Naive B cell (primary cell): Measurements from ENCODE around the gene SFT2D3. TPM values are rescaled to one million over a fixed set of nuclear protein-coding genes. Genes with fewer than 3 reads are reported as not detected.
A peak's percentile ranks its signal among the peaks of the same experiment; 100 is the strongest.
"Not testable (repeated sequence)": the region's sequence is repeated elsewhere in the genome, so short reads cannot be mapped to it uniquely, and the experiment has no call there.

Source experiments
- ATAC-seq, 2 donors: fragments of 150-1000 bp; cut with Tn5 transposase; 2 replicates each; pipeline ENCODE4 v1.10.0; 2021; ENCODE audit warnings: low read depth in 2 of 2, mild to moderate bottlenecking in 2 of 2, moderate library complexity in 2 of 2
- DNase-seq: peaks from one replicate; pipeline ENCODE4 v3.0.0; 2022
- H3K27ac Mint-ChIP-seq, 6 donors: one replicate each; pipeline ENCODE4 v1.8.0; 2020 to 2022; ENCODE audit warnings: mild to moderate bottlenecking in 6 of 6, mixed read lengths in 6 of 6, moderate library complexity in 5 of 6, inconsistent platforms in 2 of 6
- H3K27me3 Mint-ChIP-seq, 3 donors: one replicate each; pipeline ENCODE4 v1.8.0; 2021 to 2022; ENCODE audit warnings: mixed read lengths in 3 of 3, mild to moderate bottlenecking in 1 of 3
- H3K36me3 Mint-ChIP-seq, 2 donors: one replicate each; pipeline ENCODE4 v1.8.0; 2020 to 2022; ENCODE audit warnings: mixed read lengths in 2 of 2, inconsistent platforms in 1 of 2, mild to moderate bottlenecking in 1 of 2
- H3K4me1 Mint-ChIP-seq, 3 donors: one replicate each; pipeline ENCODE4 v1.8.0; 2020 to 2022; ENCODE audit warnings: mixed read lengths in 3 of 3, inconsistent platforms in 1 of 3, mild to moderate bottlenecking in 1 of 3, moderate library complexity in 1 of 3
- H3K4me3 Mint-ChIP-seq, 8 donors: one replicate each; pipeline ENCODE4 v1.8.0; 2020 to 2022; ENCODE audit warnings: mild to moderate bottlenecking in 8 of 8, mixed read lengths in 8 of 8, moderate library complexity in 8 of 8, inconsistent platforms in 2 of 8
- H3K9me3 Mint-ChIP-seq, 7 donors: one replicate each; pipeline ENCODE4 v1.8.0; 2020 to 2022; ENCODE audit warnings: mixed read lengths in 7 of 7, mild to moderate bottlenecking in 5 of 7, inconsistent platforms in 2 of 7, moderate library complexity in 1 of 7
- polyA plus RNA-seq, 6 donors: library from polyadenylated mRNA; unstranded; fragments of 300-500 nt; fragmentation: Illumina TruSeq; gene quantifications; one replicate each; pipeline ENCODE4 v1.2.3, GENCODE V29; 2021; ENCODE audit warnings: low read depth in 6 of 6

The SFT2D3 gene
- polyA plus RNA-seq, 6 donors from 2014 or later = 0.28 to 3.0 (median 2.8) TPM; not detected in 1

DNA sequence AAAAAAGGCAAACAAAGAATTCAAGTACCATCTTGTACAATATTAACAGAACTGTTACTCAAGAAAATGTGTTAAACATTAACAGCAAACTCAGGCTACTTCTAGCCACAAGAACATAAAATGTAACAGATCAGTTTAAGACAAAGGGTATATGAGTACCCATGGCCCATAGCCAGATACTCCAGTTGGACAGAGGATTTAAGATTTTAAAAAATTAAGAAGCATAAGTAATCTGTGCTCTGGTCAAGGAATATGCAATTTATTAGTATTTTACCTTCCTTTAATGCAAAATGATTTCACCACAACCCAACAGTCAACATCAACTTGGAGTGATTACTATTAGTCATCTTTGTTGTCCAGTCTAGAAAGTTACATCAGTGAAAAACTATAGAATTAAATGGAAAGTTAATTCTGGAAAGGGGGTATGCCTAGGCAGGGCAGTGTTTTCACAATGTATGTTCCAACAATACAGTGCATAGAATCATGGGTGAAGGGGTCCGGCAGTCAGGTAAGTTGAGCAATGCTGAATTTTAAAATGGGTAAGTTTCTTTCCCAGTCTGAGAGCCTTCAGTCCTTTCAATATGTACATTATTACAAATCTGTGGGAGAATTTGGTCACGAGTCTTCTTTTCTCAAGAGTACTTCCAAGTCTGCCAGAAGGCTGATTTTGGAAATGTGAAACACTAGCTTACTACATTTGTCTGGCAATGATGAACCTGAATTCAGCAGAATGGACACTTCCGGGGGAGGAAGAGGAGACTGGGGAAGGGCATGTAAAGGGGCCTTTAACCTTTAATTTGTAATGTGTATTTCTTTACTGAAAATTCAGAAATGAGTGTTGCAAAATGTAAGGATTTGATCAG is 34.5 kb downstream of the SFT2D3 start:
- Mint-ChIP-seq H3K4me3 (no peak overlapping the region), H3K27ac (peak overlapping the region in 2 of 6 donors; percentile 73 to 80), H3K36me3 (peaks cover 0 to 7% of the 10 kb centered on the region in 2 donors), H3K4me1 (peaks cover 0 to under 1% (median 0%) of the 10 kb centered on the region in 3 donors), H3K9me3 (no peaks in the 10 kb centered on the region), H3K27me3 (no peaks in the 10 kb centered on the region)
- no peak for ATAC-seq
- no peak for DNase-seq

DNA sequence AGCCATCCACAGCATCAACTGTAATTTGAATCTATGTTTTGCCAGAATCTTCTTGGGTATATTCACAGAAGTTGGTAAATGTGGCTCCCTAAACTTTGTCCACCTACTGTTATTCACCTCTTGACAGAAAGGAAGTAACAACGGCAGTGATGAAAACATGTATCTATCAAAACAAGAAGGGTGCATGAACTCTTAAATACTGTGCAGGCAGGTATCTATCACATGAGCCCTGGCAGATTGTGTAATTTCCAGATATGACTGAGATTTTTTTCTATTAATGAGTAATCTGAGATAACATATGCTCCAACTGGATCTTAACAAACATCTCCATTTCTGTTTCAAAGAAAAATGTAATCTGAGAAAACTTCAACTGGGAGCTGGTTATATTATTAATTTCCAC is 36.6 kb downstream of the SFT2D3 start:
- ATAC-seq (no peak), DNase-seq (no peak)
- H3K27ac Mint-ChIP-seq = no peak overlapping the region
- H3K36me3 Mint-ChIP-seq = peaks cover 0 to 7% of the 10 kb centered on the region in 2 donors
- no peak overlapping the region for H3K4me3 Mint-ChIP-seq
- H3K9me3 Mint-ChIP-seq = no peaks in the 10 kb centered on the region
- H3K4me1 Mint-ChIP-seq = peaks cover 3 to 14% (median 6%) of the 10 kb centered on the region in 3 donors
- H3K27me3 Mint-ChIP-seq = no peaks in the 10 kb centered on the region

DNA sequence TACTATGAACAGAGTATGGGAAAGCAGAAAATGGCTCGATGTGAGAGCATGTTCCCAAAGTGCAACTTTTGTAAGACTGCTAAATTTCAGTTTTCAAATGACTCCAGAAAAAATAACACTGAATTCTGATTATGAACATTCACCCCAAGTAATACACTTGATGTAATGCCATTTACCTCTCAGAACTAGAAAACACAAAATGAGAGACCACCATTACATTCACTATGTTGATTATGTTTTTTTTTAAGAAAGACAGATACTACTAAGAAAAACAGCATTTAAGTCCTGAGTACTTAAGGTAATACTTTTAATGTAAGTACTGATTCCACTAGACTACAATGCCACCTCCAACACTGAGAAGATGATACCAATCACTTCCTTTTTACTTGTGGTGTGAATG is 38.5 kb downstream of the SFT2D3 start:
- Mint-ChIP-seq H3K9me3 (no peaks in the 10 kb centered on the region), H3K27ac (peak overlapping the region in 1 of 6 donors; percentile 82), H3K4me1 (peaks cover 3 to 14% (median 6%) of the 10 kb centered on the region in 3 donors), H3K36me3 (peaks cover 2 to 13% of the 10 kb centered on the region in 2 donors), H3K4me3 (no peak overlapping the region), H3K27me3 (no peaks in the 10 kb centered on the region)
- ATAC-seq = no peak
- DNase-seq = no peak

DNA sequence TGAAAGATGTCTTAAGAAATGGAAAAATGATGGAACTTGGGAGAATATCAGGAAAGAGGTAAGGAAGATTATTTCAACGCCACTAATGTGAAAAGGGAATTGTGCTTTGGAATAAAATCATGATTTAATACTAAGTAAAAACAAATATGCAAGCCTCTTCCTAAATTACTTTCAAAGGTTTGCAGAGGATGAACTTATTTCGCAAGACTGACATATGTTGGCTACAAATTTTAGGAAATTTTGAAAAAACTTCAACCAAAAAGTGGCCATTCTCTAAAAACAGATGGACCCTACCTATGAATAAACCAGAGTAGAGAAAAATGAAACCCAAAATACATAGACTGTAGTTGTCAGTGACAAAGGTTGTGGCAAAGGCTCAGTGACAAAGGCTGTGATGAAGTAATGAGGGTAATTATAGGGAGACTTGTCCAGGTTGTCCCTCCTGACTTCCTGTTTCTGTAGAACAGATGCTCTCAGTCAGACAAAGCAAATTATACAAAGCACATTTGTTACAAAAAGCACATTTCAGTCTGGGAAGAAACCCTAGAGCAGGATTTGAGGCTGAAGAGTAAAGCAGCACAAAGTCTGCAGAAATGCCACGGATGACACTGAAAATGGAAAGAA is 39.5 kb downstream of the SFT2D3 start:
- H3K9me3 Mint-ChIP-seq = no peaks in the 10 kb centered on the region
- H3K27ac Mint-ChIP-seq = peak overlapping the region in 4 of 6 donors; percentile 71 to 92 (median 77)
- H3K4me1 Mint-ChIP-seq = peaks cover 3 to 14% (median 6%) of the 10 kb centered on the region in 3 donors
- no peaks in the 10 kb centered on the region for H3K27me3 Mint-ChIP-seq
- no peak for DNase-seq
- no peak for ATAC-seq
- peak overlapping the region in 1 of 8 donors; percentile 85 for H3K4me3 Mint-ChIP-seq
- H3K36me3 Mint-ChIP-seq = peaks cover 7 to 14% of the 10 kb centered on the region in 2 donors

DNA sequence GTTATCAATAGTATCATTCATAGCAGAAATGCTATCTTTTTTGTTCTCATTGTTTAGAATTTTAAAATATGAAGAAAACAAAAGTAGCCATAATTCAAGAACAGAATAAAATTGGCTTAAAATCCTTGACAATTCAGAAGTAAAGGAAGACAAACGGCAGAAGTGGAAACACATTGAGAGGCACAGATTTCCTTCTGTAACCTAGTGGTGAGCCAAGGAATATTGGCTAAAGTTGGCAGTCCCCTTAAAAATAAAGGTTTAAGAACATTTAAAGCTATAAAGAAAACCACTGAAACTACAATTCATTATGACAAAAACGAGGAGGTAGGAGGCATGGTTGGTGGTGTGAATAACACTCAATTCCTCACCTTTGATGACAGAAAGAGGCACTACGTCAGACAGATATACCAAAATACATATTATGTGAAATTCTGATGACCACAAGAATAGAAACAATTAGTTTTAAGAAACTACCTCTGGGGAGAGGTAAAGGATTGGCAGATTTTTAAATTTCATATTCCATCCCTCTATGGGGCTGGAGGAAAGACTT is 42.3 kb downstream of the SFT2D3 start:
- peak overlapping the region in 1 of 6 donors; percentile 16 for H3K27ac Mint-ChIP-seq
- DNase-seq (no peak), ATAC-seq (no peak)
- H3K27me3 Mint-ChIP-seq = no peaks in the 10 kb centered on the region
- no peak overlapping the region for H3K4me3 Mint-ChIP-seq
- H3K4me1 Mint-ChIP-seq = peaks cover 4 to 24% (median 9%) of the 10 kb centered on the region in 3 donors
- H3K36me3 Mint-ChIP-seq = peaks cover 7 to 15% of the 10 kb centered on the region in 2 donors
- no peaks in the 10 kb centered on the region for H3K9me3 Mint-ChIP-seq

DNA sequence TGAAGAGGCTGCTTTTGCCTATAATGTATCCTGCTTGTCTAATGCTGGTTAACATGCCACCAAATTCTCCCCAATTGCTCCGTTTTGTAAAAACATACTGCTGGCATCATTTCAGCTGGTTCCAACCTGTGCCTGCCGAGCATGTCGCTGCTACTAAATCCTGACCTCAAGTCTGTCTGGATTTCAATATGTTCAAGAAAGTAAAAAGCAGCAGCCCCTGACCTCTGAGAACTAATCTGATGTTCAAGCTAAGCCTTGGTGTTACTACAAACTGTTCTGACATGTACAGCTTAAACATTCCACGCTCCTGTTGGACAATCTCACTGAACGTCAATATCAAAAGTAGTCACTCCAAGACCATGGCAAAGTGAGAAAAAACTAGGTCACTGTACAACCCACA is 46.3 kb downstream of the SFT2D3 start:
- H3K27ac Mint-ChIP-seq = peak overlapping the region in 1 of 6 donors; percentile 73
- no peak overlapping the region for H3K4me3 Mint-ChIP-seq
- DNase-seq (no peak), ATAC-seq (no peak)
- peaks cover 11 to 20% (median 15%) of the 10 kb centered on the region in 3 donors for H3K4me1 Mint-ChIP-seq
- H3K9me3 Mint-ChIP-seq = no peaks in the 10 kb centered on the region
- H3K27me3 Mint-ChIP-seq = no peaks in the 10 kb centered on the region
- H3K36me3 Mint-ChIP-seq = peaks cover 7 to 15% of the 10 kb centered on the region in 2 donors

DNA sequence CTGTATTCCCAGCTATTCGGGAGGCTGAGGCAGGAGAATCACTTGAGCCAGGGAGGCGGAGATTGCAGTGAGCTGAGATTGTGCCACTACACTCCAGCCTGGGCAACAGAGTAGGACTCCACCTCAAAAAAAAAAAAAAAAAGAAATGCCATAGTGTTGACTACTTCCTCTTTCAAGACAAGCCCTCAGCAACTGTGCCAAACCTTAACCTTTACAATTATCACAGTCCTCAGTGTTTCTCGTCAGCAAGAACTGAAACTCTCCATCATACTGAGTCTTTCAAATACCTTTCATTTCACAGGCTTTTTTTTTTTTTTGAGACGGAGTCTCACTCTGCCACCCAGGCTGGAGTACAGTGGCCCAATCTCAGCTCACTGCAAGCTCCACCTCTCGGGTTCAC is 48.2 kb downstream of the SFT2D3 start:
- H3K4me1 Mint-ChIP-seq = peaks cover 11 to 18% (median 15%) of the 10 kb centered on the region in 3 donors
- DNase-seq (peak; percentile 78), ATAC-seq (peak; percentile 100)
- H3K9me3 Mint-ChIP-seq, H3K27me3 Mint-ChIP-seq: not testable (repeated sequence)
- peaks cover 7 to 12% of the 10 kb centered on the region in 2 donors for H3K36me3 Mint-ChIP-seq
- H3K4me3 Mint-ChIP-seq = peak overlapping the region; percentile 3 to 81 (median 36)
- H3K27ac Mint-ChIP-seq = peak overlapping the region; percentile 41 to 97 (median 88)

DNA sequence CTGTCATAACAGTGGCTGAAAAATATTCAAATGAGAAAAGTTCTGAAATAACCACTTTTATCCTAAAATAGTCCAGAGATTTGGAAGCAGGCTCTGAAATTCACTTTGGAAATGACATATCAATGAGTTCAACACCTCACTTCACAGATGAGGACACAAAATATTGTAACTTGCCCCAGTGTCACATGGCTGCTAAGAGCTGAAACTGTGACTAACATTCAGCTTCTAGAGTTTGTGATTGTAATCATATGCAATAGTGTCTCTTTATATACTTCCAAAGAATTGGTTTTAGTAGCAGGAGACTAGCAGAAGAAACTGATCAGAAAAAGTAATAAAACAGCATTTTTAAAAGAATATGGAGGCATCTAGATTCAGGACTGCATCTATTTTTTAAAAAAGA is 52.1 kb downstream of the SFT2D3 start:
- ATAC-seq = no peak
- no peaks in the 10 kb centered on the region for H3K9me3 Mint-ChIP-seq
- no peak overlapping the region for H3K4me3 Mint-ChIP-seq
- no peak for DNase-seq
- H3K27ac Mint-ChIP-seq = no peak overlapping the region
- peaks cover 0 to under 1% of the 10 kb centered on the region in 2 donors for H3K36me3 Mint-ChIP-seq
- H3K27me3 Mint-ChIP-seq = no peaks in the 10 kb centered on the region
- peaks cover 9 to 13% (median 10%) of the 10 kb centered on the region in 3 donors for H3K4me1 Mint-ChIP-seq

DNA sequence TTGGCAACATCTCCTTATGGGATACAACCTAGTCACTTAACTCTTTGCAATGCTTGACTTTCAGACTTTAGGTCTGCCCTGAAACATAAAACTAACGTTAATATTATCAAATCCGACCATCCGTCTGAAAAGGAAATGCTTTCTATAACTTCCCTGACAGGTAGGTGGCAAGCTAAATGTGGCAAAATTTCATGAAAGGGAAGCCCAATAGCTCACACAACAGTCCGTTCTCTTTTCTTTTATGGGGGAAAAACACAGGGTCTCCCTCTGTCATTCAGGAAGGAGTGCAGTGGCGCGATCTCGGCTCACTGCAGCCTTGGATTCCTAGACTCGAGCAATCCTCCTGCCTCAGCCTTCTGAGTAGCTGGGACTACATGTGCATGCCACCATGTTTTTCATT is 52.9 kb downstream of the SFT2D3 start:
- Mint-ChIP-seq H3K9me3 (no peaks in the 10 kb centered on the region), H3K36me3 (no peaks in the 10 kb centered on the region), H3K4me1 (peaks cover 7 to 9% (median 8%) of the 10 kb centered on the region in 3 donors), H3K4me3 (no peak overlapping the region), H3K27ac (peak overlapping the region in 1 of 6 donors; percentile 93), H3K27me3 (no peaks in the 10 kb centered on the region)
- DNase-seq (no peak), ATAC-seq (no peak)

Other genes starting within 250 kb of the SFT2D3 start
- 10 to 100 TPM in 5 of 6 donors, 1 to 10 TPM in 1; 5.3 to 43.9 (median 19.1) TPM for gene IWS1, start 175.0 kb upstream of the SFT2D3 start, polyA plus RNA-seq
- 10 to 100 TPM in 3 of 6 donors, 1 to 10 TPM in 3; 1.7 to 44.3 (median 12.0) TPM for gene MYO7B, start 165.8 kb upstream of the SFT2D3 start, polyA plus RNA-seq
- not detected for gene GPR17, start 55.3 kb upstream of the SFT2D3 start, polyA plus RNA-seq
- 10 to 100 TPM; 11.2 to 60.4 (median 27.7) TPM for gene LIMS2, start 26.0 kb upstream of the SFT2D3 start, polyA plus RNA-seq
- 10 to 100 TPM; 20.5 to 50.4 (median 37.3) TPM for gene WDR33, start 109.7 kb downstream of the SFT2D3 start, polyA plus RNA-seq
- 10 to 100 TPM; 15.9 to 45.1 (median 37.1) TPM for gene POLR2D, start 156.7 kb downstream of the SFT2D3 start, polyA plus RNA-seq
- gene AMMECR1L, start 184.5 kb downstream of the SFT2D3 start, polyA plus RNA-seq = 1 to 10 TPM; 3.7 to 9.9 (median 7.4) TPM